ENCODE data around the gene RARS1. TPM values are rescaled to one million over a fixed set of nuclear protein-coding genes. Genes with fewer than 3 reads are reported as not detected.

Gene RARS1
- total RNA-seq, 1 experiment from 2014 or later = 98.8 TPM

DNA sequence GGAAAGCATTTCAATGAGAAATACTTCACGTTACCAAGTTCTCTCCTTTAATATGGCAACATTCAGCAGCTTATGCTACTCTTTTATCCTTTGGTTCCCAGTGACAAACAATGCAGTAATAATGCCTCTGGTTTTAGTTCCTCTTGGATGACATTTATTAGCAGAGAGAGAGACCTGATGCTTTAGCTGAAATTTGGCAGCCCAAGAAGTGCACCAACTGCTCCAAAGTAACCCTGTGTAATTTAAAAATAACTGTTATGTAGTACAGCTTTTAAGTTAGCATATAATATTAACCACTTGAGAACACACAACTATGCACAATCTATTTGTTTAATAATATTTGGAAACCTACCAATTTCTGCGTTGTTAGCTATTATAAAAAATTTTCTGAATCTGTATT is 71.1 kb downstream of the RARS1 start:
- Mint-ChIP-seq H3K27ac (no peak overlapping the region), H3K4me1 (no peaks in the 10 kb centered on the region), H3K9me3 (no peaks in the 10 kb centered on the region), H3K36me3 (peaks cover 70% of the 10 kb centered on the region), H3K4me3 (no peak overlapping the region), H3K27me3 (ENCODE audit: low read depth) (no peaks in the 10 kb centered on the region)
- POLR2A ChIA-PET = interaction anchor here (0.6 kb wide), 1 partner anchor 347 kb away, joined by 3 read pairs; no protein-coding TSS in a partner anchor
- no peak for TF ChIP-seq ZNF121 (CRISPR knock-in tag; IDR thresholded peaks at IDR 0.05)
- no peak for TF ChIP-seq ETV6 (CRISPR knock-in tag; IDR thresholded peaks at IDR 0.05)
- TF ChIP-seq, protein P1, sequence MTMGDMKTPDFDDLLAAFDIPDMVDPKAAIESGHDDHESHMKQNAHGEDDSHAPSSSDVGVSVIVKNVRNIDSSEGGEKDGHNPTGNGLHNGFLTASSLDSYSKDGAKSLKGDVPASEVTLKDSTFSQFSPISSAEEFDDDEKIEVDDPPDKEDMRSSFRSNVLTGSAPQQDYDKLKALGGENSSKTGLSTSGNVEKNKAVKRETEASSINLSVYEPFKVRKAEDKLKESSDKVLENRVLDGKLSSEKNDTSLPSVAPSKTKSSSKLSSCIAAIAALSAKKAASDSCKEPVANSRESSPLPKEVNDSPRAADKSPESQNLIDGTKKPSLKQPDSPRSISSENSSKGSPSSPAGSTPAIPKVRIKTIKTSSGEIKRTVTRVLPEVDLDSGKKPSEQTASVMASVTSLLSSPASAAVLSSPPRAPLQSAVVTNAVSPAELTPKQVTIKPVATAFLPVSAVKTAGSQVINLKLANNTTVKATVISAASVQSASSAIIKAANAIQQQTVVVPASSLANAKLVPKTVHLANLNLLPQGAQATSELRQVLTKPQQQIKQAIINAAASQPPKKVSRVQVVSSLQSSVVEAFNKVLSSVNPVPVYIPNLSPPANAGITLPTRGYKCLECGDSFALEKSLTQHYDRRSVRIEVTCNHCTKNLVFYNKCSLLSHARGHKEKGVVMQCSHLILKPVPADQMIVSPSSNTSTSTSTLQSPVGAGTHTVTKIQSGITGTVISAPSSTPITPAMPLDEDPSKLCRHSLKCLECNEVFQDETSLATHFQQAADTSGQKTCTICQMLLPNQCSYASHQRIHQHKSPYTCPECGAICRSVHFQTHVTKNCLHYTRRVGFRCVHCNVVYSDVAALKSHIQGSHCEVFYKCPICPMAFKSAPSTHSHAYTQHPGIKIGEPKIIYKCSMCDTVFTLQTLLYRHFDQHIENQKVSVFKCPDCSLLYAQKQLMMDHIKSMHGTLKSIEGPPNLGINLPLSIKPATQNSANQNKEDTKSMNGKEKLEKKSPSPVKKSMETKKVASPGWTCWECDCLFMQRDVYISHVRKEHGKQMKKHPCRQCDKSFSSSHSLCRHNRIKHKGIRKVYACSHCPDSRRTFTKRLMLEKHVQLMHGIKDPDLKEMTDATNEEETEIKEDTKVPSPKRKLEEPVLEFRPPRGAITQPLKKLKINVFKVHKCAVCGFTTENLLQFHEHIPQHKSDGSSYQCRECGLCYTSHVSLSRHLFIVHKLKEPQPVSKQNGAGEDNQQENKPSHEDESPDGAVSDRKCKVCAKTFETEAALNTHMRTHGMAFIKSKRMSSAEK (CRISPR knock-in tag; IDR thresholded peaks at IDR 0.05; ENCODE audit: borderline replicate concordance) = no peak
- TF ChIP-seq GRHL2 (CRISPR knock-in tag; IDR thresholded peaks at IDR 0.05; ENCODE audit: insufficient replicate concordance, severe bottlenecking) = no peak
- TF ChIP-seq MXD4 (CRISPR knock-in tag; IDR thresholded peaks at IDR 0.05; ENCODE audit: borderline replicate concordance) = no peak
- no peak for DNase-seq (ENCODE audit: low spot score)
- CTCF ChIA-PET = interaction anchor here (0.7 kb wide), 1 partner anchor 123 kb away, joined by 3 read pairs; no protein-coding TSS in a partner anchor
- no peak for ATAC-seq

DNA sequence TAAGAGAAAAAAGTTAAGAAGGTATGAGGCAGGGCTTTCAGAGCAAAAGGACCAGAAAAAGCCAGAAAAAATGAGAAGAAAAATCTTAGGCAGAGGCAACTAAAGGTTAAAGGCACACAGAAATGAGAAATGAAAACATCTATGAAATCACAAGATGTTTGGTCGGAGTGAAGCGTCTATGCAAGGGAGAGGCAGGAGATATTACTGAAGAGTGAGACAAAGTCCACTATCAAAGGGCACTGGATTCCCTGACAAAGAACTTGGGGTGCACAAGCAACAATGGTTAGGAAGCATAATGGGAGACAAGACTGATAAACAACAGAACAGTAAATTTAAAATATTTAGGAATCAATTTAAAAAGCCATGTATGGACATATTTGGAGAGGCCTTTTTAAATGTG is 76.0 kb downstream of the RARS1 start:
- Mint-ChIP-seq H3K4me3 (no peak overlapping the region), H3K27ac (0 out of 2 replicates have a peak overlapping the region, but pooled peaks have one; percentile 0), H3K4me1 (peaks cover 3% of the 10 kb centered on the region; the same call in 1 of the 2 replicates)
- no peak for TF ChIP-seq GABPB1 (CRISPR knock-in tag; IDR thresholded peaks at IDR 0.05)
- TF ChIP-seq, protein P2, sequence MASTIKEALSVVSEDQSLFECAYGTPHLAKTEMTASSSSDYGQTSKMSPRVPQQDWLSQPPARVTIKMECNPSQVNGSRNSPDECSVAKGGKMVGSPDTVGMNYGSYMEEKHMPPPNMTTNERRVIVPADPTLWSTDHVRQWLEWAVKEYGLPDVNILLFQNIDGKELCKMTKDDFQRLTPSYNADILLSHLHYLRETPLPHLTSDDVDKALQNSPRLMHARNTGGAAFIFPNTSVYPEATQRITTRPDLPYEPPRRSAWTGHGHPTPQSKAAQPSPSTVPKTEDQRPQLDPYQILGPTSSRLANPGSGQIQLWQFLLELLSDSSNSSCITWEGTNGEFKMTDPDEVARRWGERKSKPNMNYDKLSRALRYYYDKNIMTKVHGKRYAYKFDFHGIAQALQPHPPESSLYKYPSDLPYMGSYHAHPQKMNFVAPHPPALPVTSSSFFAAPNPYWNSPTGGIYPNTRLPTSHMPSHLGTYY (CRISPR knock-in tag; IDR thresholded peaks at IDR 0.05) = no peak
- TF ChIP-seq NFATC4 (CRISPR knock-in tag; IDR thresholded peaks at IDR 0.05) = no peak
- no peak for TF ChIP-seq ZBTB21 (CRISPR knock-in tag; IDR thresholded peaks at IDR 0.05; ENCODE audit: borderline replicate concordance)
- no peak for TF ChIP-seq ZNF263 (CRISPR knock-in tag; IDR thresholded peaks at IDR 0.05; ENCODE audit: low read depth)
- TF ChIP-seq, protein P3, sequence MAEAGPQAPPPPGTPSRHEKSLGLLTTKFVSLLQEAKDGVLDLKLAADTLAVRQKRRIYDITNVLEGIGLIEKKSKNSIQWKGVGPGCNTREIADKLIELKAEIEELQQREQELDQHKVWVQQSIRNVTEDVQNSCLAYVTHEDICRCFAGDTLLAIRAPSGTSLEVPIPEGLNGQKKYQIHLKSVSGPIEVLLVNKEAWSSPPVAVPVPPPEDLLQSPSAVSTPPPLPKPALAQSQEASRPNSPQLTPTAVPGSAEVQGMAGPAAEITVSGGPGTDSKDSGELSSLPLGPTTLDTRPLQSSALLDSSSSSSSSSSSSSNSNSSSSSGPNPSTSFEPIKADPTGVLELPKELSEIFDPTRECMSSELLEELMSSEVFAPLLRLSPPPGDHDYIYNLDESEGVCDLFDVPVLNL (CRISPR knock-in tag; IDR thresholded peaks at IDR 0.05; ENCODE audit: borderline replicate concordance, low read depth) = no peak
- no peak for TF ChIP-seq ZNF232 (CRISPR knock-in tag; IDR thresholded peaks at IDR 0.05)
- TF ChIP-seq, protein P4, sequence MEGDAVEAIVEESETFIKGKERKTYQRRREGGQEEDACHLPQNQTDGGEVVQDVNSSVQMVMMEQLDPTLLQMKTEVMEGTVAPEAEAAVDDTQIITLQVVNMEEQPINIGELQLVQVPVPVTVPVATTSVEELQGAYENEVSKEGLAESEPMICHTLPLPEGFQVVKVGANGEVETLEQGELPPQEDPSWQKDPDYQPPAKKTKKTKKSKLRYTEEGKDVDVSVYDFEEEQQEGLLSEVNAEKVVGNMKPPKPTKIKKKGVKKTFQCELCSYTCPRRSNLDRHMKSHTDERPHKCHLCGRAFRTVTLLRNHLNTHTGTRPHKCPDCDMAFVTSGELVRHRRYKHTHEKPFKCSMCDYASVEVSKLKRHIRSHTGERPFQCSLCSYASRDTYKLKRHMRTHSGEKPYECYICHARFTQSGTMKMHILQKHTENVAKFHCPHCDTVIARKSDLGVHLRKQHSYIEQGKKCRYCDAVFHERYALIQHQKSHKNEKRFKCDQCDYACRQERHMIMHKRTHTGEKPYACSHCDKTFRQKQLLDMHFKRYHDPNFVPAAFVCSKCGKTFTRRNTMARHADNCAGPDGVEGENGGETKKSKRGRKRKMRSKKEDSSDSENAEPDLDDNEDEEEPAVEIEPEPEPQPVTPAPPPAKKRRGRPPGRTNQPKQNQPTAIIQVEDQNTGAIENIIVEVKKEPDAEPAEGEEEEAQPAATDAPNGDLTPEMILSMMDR (IDR thresholded peaks at IDR 0.05) = no peak
- TF ChIP-seq, protein P1 (CRISPR knock-in tag; IDR thresholded peaks at IDR 0.05; ENCODE audit: borderline replicate concordance) = no peak
- TF ChIP-seq, protein P5, sequence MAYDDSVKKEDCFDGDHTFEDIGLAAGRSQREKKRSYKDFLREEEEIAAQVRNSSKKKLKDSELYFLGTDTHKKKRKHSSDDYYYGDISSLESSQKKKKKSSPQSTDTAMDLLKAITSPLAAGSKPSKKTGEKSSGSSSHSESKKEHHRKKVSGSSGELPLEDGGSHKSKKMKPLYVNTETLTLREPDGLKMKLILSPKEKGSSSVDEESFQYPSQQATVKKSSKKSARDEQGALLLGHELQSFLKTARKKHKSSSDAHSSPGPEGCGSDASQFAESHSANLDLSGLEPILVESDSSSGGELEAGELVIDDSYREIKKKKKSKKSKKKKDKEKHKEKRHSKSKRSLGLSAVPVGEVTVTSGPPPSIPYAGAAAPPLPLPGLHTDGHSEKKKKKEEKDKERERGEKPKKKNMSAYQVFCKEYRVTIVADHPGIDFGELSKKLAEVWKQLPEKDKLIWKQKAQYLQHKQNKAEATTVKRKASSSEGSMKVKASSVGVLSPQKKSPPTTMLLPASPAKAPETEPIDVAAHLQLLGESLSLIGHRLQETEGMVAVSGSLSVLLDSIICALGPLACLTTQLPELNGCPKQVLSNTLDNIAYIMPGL (CRISPR knock-in tag; IDR thresholded peaks at IDR 0.05) = no peak
- no peak for TF ChIP-seq CREB1 (CRISPR knock-in tag; IDR thresholded peaks at IDR 0.05)
- TF ChIP-seq, protein P6, sequence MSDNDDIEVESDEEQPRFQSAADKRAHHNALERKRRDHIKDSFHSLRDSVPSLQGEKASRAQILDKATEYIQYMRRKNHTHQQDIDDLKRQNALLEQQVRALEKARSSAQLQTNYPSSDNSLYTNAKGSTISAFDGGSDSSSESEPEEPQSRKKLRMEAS (CRISPR knock-in tag; IDR thresholded peaks at IDR 0.05) = no peak
- no peak for TF ChIP-seq CBFB (CRISPR knock-in tag; IDR thresholded peaks at IDR 0.05; ENCODE audit: low read depth)
- TF ChIP-seq ETV6 (CRISPR knock-in tag; IDR thresholded peaks at IDR 0.05) = no peak
- TF ChIP-seq RELA (CRISPR knock-in tag; IDR thresholded peaks at IDR 0.05; ENCODE audit: borderline replicate concordance) = no peak
- TF ChIP-seq FOXJ3 (CRISPR knock-in tag; IDR thresholded peaks at IDR 0.05; ENCODE audit: borderline replicate concordance) = no peak
- no peak for TF ChIP-seq JUN (CRISPR knock-in tag; IDR thresholded peaks at IDR 0.05)

More for the DNA sequence above, 76.0 kb downstream of the RARS1 start:
- POLR2A ChIA-PET = no interaction called here
- CTCF ChIA-PET = no interaction called here
- DNase-seq (ENCODE audit: low spot score) (no peak), ATAC-seq (no peak)
- no peaks in the 10 kb centered on the region for H3K27me3 Mint-ChIP-seq (ENCODE audit: low read depth)
- H3K9me3 Mint-ChIP-seq = no peaks in the 10 kb centered on the region
- H3K36me3 Mint-ChIP-seq = peaks cover 55% of the 10 kb centered on the region
